Globus pallidus (tissue), 1 donor: ENCODE measurements around the gene AHNAK2.

ENCODE experiments used
- DNase-seq: peaks from one replicate; pipeline ENCODE4 v3.0.0-alpha.2; 2015; ENCODE audit warnings: low spot score

The AHNAK2 gene

DNA sequence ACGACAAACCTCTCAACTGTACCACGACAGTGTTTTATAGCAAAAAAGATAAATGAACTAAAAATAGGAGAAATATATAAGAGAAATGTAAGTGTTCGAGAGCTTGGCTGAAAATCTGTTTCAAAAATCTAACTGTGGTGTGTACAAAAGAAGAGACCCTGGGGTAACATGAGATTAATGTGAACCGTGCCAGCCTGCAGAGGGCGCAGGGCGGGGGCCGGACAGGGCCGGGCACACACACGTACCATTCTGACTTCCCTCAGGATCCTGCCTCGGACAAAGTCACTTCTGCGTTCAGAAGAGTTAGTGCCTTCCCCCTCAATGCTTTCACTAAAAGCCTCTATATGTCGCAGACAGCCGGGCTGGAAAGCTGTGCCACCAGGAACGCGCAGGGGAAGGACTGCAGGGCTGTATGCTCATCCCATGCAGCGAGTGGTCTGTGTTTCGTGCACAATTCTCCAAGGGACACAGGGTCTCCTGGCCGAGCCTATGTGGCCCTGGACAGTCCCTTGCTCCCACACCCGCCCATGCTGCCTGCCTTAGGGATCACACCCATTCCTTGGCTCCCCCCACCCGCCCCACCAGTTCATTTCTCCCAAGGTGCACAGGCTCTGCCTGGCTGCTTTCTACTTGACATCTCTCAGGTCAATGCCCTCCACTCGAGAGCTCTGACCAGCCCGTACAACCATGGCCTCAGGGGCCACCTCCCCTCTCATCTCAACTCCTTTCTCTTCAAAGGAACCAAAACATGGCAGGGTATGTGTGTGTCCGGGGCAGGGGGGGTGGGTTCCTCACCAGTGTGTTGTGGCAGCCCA, 34.2 kb upstream of the AHNAK2 start:
- no peak for DNase-seq

DNA sequence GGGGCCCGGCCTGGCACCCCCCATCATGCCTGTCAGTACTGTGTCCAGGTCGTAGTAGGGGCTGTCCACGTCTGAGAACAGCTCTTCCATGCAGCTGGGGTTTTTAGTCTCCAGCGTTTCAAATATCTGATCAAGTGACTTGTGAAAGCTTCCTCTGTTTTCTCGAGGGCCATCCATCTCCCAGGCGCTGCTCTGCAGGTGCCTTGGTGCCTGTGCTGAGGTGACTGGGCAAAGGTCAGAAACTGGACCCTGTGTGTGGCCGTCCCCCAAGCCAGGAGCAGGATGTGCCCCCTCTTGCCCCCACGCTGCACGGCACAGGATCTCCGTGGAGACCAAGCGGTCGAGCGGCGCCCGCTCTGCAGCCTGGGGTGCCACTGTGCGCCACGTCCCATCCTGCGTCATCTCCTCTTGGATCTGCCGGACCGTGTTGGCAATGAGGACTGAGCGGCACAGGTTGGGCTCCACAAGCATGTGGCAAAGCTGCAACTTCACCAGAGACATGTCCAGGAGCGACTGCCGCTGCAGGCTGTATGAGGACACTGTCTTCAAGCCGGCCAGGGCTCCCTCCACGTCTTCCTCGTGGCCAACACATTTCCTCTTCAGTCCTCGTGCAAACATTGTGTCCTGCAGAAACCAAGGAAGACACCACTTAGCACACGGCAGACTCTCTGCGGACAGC, 33.3 kb upstream of the AHNAK2 start:
- no peak for DNase-seq

DNA sequence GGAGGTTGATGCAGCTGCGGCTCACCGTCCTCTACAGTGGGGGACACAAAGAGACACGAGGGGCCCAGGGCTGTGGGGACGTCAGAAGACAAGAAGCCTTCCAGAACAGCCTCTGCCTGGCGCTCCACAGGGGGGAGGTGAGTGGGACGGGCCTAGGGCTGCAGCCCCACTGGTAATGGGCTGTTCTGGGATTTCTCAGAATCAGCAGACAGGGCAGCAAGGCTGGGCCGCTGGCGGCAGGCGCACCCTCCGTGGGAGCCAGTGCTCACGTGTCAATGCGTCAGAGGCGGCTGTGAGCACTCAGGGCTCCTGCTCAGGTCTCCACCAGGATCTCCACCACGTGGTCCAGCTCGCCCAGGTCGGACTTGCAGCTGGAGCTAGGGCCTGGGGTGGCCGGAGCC, 32.7 kb upstream of the AHNAK2 start:
- DNase-seq: no peak

DNA sequence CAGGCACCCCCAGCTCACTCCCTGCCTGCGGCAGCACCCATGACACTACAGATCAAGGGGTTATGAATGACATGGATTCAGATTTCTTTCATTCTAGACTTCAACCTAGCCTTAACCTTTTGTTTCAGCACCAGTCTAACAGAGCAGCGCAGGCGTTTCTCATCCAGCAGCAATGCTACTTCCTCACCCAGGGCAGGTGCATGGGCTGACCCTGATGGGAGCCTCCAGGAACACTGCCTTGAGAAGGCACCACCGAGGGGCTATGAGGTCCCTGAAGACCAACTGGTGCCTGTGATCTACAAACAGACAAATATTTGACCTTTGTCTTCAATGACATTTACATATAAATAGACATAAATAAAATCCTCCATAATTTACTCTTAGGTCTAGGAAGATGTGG, 31.9 kb upstream of the AHNAK2 start:
- DNase-seq: no peak

DNA sequence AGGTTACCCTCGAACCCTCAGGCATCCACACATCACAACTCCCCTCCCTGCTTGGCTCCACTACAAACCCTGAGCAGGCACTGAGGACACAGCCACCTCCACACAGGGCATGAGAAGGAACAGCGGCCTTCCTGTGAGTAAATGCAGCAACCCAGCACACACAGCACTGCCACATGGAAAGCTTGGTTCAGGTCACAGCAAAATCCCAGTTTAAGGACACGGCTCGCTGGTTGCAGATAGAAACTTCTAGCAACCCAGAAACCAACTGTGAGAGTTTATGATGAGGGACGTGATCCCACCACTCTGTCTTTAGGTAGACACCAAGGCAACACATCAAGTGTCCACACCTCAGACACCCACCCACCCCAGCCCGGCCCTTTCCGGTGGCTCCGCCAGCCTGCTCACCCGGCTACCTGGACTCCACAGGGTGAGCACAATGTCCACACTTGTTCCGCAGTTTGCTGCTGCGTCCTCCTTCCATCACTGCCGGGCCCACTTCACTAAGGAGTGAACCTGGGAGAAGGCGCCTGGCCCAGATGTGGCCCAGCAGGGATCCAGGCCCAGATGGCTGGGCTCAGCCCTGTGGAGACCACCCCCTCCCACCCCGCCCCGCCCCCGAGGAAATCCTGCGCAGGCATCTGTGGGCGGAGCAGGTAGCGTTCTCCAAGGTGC, 29.6 kb upstream of the AHNAK2 start:
- no peak for DNase-seq

DNA sequence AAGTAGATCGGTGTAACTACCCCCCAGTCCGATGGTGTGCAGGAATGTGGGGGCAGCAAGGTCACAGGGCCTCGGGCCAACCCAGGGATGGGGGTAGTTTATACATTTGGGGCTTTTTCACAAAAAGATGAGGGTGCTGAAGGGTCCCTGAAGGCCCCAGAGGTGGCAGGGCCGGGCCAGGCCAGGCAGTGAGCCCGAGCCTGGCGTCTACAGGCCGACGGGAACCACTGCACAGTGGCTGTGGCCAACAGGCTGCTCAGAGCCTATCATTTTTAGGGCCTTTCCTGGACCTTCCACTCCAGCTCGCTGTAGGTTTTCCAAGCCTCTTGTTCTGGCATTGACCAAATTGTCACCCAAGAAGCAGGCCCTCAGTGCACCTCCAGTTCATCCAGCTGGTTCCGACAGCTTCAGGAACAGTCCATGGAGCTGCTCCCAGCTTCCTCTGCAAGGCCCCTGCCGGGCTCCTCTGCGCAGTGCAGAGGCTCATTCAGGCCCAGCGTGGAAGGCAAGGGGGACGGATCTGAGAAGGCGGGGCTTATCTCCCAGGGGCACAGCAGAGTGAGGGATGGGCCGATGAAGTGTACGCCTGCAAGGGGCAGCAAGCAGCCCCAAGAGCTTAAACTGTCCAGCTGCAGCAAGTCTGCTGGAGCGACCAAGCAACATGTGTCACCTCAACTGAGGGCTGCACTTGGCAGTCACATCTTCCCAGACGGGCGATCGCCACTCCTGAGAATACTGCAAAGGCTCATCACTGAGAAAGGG, 28.8 kb upstream of the AHNAK2 start:
- DNase-seq: no peak

DNA sequence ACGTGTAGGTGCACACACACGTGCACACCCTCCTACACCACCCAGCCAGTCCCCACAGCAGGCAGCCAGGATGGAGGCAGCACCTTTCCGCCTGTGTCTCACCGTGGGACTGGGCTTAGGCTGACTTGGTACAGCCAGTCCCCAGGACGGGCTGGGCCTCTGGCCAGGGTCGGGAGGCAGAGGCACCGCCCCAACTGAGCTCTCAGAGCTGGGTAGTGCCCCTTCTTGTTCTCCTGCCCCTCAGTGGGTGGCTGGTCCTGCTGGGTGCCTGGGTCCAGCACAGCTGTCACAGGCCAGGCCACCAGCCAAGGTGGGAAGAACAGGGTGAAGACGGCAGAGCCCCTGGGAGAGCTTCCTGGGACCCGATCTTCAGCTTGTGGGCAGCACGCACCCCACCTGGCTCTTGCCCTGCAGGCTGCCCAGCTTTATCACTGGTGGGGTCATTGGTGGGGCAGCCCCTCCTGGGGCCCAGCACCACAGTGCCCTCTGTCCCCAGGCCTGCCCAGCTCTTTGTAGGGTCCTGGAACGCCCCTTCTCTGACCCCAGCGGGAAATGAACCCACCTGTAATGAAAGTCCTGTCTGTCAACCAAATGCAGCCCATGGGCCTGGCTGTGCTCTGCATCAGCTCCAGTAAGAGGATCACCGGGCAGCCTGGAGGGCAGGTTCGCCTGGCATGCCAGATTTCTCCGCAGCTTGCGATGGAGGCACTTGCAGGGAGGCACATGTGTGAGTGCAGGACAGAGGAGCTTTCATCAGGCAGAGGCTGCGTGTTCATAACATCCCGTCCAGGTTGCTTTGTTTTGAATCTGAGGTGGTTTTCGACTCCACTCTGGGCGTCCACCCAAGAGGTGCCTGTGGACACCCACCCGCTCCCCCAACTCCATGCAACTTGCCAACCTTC, 28.0 kb upstream of the AHNAK2 start:
- DNase-seq: no peak

DNA sequence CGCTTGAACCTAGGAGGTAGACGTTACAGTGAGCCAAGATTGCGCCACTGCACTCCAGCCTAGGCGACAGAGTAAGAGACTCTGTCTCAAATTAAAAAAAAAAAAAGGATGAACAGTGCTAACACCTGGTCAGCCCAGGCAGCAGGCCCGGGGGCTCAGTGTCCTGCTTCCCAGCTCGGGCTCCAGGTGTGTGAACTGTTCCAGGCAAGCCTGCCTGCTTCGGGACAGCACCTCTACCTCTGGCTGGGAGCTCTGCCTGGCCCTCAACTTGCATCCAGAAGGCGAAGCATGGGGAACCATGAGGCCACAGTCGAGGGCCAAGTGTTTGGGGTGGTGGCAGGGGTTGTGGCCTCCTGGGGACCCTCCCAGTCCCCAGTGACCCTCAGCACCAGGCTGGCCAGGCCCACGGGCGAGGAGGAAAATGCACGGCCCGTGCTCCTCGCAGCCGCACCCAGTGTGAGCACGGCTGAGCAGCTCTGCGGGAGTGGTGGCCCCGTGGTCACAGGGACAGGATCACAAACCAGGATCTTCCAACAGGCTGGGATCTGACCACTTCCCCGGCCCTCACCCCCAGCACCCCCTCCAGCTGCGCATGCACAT, 27.3 kb upstream of the AHNAK2 start:
- DNase-seq: no peak

DNA sequence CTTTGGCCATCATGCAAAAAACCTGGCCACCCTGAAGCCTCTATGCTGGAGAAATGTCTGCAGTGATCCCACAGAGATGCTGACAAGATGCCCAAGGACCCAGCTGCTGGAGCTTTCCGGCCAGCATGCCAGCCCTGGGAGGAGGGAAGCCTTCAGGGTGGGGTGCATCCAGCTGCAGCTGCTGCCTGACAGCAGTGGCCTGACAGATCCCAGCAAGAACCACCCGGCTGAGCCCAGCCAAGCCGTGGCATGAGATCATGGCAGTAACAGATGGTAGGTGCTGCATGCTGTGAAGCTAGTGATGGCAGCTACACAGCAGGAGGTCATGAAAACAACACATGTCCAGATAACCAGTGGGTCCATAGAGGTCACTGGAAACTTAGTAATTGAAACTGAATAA, 21.2 kb upstream of the AHNAK2 start:
- no peak for DNase-seq

DNA sequence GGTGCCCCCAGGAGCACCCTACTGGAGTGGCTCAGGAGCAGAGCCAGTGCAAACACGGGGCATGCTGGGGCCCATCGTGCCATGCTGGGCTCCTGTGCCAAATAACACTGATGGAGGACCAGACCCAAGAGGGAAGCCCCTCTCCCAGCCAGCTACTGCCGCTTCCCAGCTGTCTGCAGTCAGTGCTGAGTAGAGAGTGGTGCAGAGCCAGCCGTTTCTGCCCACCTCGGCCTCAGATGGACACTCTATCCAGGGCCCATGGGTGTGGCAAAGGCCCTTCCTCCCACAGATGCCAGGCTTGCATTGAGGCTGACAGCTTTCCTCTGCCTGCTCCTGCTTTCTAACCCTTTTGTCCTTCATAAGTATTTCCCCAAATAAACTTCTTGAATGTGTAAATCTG, 20.6 kb upstream of the AHNAK2 start:
- no peak for DNase-seq

DNA sequence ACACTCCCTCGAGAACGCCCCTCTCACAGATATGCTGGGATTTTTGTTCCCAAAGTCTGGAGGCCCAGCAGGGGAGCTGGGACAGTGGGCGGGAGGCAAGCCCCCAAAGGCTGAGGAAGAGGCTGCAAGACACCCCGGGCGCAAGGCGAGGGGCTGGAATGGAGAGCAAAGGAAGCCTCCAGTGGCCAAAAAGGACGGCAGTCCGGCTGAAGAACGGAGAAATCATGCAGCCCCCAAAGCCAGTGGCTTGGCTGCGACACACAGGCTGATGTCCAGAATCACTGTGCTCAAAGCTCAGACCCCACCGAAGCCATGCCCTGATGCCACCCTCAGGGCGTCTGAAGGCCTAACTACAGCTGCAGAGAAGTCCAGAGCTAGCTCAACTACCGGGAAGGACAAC, 18.3 kb upstream of the AHNAK2 start:
- no peak for DNase-seq

DNA sequence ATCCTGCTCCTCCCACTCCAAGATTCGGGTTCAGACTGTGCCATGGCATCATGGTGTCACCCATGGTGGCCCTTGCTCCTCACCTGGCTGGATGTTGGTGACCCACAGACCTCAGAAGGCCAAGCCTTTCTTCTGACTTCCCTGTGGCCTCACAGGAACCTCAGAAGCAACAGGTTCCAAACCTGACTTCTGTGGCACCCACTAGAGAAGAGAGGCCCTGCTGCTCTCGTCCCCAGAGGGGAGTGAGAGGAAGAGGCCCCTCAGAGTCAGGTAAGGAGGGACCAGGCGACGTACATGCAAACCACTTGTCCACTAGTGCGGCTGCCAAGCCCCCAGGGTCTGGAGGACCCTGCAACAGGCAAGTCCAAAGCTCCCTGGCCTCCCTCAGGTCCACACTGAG, 17.9 kb upstream of the AHNAK2 start:
- no peak for DNase-seq

DNA sequence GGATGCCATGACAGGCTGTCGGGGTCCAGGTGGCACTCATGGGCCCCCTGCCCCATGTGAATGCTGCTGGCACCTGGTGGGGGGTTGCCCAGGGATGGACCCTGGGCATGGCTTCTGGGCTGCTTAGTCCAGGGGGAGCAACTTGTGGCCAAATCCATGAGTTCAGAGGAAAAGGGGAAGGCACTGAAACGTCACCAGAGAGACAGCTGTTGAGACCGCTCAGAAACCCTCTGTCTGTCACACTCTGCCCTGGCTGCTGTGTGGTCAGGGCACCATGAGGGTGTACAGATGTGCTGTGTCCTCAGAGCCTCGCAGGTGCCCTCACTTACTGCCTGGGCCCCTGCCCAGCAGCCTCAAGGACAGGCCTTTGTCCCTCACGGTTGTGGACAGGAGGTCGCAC, 16.8 kb upstream of the AHNAK2 start:
- DNase-seq: no peak

DNA sequence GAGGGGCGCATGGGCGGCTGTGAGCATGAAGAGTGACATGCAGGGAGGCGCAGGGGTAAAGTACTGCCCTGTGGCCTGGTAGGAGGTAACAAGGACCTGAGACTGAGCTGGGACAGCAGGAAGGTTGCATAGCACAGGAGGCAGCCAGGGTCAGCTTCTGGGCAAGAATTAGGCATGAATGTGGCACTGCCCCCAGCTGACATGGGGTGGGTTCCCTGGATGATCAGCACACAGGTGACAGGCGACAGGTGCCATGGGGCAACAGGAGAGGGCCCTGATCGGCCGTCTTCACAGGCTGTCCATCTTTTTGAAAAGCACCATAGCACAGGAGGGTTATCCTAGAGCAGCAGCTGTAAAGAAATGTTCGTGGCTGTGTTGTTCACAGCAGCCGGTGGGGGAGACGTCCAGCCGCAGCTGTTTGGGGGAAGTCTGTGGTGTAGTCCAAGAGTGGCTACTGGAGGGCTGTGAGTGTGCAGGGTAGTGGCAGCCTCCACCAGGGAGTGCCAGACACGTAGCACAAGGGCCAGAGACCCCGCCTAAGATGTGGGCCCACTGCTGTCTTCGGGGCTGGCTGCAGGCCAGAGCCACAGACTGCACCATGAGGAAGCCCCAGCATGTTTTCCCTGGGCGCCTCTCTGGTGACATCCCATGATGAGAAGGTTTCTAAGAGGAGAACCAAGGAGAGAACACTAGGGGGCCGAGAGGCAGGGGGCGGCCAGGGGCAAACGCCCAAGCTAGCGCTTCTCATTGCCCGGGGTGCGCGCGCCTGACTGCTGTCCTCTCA, 15.8 kb upstream of the AHNAK2 start:
- no peak for DNase-seq

DNA sequence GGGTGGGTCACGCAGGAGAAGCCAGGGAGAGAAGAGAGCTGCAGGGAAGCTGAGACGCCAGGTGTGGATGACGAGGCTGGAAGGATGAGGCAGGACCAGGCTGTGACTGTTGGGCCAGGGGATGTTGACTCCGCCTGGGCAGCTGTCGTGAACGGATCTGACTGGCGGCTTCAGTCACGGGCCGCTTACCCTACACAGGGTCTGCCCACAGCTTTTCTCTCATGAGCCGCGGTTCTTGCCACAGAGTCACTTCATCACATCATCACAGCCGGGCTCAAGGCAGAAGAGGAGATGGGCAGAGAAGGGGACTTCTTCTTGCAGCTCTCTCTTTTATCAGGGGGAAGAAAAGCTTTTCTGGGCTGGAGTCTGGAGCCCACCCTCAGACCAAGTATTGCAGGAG, 15.1 kb upstream of the AHNAK2 start:
- DNase-seq: no peak

DNA sequence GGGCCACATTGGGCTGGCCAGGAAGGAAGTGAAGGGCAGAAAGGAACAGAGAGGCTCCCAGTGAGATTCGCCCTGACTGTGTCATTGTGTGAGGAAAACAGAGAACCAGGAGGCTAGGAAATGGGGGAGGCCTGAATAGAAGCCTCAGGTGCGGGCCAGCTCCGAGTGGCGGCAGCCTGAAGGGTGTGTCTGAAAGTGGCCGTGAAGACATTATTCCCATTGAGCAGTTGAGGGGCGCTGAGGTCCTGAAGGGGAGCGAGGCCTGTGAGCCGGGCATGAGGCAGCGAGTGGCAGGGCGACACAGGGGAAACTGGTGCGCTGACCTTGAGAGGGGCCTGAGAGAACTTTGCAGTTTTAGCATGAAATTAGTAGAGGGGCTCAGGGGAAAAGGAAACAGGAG, 14.3 kb upstream of the AHNAK2 start:
- DNase-seq: no peak

DNA sequence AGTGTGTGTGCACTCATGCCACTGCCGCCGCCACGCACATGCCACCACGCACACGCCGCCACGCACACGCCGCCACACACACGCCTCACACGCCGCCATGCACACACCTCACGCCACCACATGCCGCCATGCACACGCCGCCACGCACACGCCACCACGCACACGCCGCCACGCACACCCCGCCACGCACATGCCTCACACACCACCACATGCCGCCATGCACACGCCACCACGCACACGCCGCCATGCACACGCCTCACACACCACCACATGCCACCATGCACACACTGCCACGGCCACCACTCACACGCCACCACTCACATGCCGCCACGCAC, 13.7 kb upstream of the AHNAK2 start:
- DNase-seq: no peak

DNA sequence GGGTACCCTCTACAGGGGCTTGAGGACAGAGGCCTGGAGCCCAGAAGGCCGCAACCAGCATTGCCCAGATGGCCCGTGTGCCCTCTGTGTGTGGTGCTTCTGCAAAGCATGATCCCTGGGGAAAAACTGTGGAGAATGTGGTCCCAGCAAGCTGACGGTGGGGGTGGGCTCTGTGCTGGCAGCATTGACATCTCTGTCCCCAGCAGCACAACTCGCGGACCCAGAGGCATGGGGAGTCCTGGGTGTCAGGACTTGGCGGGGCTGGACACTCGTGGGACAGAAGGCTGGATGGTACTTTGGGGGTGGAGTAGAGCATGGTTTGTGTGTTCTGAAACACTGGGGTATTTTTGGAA, 11.8 kb upstream of the AHNAK2 start:
- DNase-seq: no peak

DNA sequence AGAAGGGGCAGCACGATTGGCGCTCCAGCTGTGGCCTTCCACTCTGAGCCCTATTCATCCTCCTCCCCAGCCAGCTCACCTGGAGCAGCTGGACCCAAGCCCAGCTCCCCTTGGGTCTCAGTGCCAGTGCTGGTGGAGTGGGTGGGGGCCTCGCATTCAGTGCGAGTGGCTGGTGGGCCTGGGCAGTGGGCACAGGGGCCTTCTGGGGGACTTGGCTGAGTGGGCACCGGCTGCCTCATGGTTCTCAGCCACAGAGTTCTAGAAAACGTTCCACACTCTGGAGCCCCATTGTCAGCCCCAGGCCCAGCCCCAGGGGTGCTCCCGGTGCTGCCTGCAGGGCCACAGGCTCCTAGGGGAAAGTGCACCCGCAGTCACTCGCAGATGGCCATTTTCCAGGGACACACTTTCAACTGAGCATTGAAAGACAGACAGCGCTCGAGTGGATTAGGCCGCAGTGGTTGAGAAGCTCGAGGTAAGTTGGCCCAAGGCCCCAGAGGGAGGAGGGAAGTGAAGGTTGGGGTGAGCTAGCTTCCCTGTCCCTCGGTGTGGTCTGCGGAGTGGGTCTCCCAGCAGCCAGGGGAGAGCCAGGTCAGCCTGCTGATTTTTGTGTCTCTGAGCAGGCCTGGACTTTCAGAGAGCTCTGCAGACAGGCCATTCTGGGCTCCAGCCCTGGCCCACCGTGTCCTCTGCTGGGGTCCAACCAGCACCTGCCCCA, 11.2 kb upstream of the AHNAK2 start:
- no peak for DNase-seq
